GOT3 (cell line): ENCODE results near the gene STK38L.

ENCODE experiments used
- DNase-seq: peaks from one replicate; lab custom pipeline; 2025; ENCODE audit warnings: mixed read lengths; lab: John Stamatoyannopoulos, UW

STK38L gene

DNA sequence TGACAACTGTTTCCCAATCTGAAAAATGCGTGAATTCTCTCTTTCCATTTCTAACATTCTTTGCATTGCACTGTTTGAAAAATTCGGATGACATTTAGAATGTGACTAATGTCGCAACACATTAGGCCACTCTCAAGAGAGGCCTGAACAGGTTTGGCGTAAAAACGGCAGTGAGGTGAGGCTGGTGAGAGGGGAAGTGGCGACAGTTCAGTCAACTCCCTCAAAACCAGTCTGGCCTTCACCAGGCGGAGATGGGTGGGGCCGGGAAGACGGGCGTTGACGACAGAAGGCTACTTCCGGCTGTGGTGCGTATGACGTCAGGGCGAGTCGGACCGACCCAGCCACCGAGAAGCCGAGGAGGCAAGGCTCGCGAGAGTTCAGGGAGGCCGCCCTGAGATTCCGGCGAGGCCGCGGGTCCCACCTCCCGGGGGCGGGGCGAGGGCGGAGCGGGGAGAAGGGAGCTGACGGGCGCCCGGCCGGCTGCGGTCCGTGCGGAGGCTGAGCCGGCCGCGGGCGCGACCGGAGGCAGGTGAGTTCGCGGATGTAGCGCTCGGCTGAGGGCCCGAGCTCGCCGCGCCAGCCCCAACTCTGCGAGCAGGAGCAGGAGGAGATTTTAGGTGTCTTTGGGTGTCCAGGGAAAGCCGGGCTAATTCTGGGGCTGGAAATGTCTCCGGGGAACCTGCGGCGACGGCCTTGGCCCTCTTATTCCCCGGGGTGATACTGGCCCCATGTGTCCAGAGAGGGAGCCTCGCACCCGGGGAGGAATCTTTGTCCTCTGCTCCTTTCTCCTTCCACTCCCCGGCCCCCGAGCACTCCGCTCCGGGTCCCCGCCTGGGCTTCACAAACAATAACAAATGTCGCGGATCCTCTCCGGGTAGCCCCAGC is at the start of gene STK38L:
Gene STK38L, plus strand, starts transcription at position 483 of the 885 bp plus-strand sequence. CDS start 53,435 bp downstream, outside the sequence.
- DNase-seq: peak; percentile 89

DNA sequence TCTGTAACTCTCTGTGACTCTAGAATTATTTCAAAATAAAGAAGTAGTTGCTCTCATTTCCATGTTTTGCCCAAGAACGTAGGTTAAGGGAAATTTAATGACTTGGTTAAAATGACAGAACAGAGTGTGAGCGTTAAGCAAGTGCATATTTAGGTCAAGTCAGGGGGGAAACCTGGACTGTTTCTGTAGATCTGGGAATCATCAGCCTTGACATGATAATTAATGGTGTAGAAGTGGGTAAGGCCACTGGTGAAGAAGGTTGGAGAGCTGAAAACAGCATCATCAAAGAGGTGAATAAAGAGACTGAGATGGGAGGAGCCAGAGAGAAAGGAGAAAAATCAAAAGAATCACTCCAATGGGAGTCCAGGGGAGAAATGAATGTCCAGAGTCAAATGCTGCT is 49.4 kb upstream of the STK38L start:
- no peak for DNase-seq

DNA sequence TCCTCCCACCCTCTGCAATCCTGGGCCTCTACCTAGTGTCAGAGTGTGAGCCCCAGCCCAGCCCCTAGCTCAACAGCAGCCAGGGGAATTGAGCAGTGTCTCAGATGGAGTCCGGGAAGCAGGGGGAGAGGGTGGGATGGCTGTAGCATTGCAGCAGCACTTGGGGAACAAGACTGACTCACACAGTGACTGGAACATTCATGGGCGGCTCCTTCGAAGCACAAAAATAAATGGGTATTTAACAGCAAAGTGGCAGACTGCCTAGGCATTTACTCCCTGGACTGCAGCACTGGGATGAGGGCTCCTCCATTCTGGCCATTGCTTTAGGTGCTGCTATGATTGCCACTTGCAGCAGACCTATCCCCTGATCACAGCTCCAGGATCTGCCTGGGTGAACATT is 46.0 kb upstream of the STK38L start:
- no peak for DNase-seq

DNA sequence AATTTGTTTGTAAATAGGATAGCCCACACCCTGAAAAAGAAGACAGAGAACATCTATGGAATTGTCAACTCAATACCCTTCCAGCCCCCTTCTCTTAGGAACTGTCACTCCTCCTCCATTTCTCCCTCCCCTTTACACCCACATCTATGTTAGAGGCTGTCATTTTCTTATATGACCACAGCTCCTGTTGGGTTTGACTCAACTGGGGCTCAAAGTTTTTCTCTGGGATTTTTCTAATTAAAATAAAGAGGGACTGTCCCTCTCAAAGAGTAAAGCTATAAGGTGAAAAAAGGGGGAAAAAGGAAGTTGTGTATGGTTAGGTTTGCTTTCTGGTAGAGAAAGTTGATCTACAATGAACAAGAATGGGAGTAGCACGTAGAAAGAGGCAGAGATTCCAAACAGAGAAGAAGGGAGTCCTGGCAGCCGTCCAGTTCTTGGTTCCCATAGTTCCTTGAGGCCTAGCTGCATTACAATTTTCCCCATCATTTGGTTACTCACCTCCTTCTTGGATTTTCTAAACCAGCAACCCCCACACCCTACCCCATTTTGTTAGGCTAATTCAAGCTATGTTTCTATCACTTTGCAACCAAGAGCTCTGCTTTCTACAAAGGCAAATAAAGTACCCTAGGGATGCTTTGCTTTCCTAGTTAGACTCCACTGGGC is 44.3 kb upstream of the STK38L start:
- no peak for DNase-seq

DNA sequence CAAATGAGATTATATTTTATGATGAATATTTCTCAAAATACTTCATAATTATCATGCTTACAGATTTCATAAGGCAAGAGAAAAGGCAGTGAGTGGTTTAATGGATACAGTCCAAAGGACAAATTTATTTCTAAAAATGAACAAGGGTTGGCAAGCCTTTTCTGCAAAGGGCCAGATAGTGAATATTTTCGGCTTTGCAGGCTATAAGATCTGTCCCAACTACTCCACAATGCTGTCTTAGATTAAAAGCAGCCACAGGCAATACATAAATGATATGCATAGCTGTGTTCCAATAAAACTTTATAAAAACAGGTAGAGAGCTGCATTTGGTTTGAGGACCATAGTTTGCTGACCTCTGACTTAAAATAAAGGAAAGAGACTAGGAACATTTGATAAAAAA is 42.9 kb upstream of the STK38L start:
- no peak for DNase-seq

DNA sequence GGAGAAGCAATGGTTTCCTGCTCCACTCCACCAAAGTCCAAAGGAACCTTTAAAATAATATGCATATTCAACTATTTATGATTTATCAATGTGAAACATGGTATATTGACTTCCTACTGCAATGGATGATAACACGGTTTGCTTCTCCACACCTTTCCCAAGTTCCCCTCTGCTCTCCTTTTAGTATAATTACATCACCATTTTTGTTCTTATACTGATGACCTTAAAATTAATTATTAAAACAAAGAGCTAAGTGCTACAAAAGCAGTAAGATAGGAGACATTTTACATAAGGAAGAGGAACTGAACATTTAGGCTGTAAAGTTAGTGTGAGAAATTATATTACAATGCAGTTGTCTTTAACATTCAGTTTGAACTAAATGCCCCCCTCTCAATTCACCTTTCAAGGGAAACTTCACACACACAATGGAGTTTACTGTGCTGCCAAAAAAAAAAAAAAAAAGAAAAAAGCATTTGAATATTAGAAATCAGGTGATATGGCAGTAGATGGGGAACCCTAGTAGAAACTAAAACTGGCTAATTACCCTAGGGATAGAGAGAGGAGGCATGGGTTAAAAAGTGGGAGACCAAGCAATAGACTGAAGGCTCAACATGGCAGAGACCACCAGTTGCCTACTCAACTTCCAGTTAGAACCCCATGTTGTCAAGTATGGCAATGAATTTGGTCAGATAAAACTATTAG is 37.1 kb upstream of the STK38L start:
- DNase-seq: no peak

DNA sequence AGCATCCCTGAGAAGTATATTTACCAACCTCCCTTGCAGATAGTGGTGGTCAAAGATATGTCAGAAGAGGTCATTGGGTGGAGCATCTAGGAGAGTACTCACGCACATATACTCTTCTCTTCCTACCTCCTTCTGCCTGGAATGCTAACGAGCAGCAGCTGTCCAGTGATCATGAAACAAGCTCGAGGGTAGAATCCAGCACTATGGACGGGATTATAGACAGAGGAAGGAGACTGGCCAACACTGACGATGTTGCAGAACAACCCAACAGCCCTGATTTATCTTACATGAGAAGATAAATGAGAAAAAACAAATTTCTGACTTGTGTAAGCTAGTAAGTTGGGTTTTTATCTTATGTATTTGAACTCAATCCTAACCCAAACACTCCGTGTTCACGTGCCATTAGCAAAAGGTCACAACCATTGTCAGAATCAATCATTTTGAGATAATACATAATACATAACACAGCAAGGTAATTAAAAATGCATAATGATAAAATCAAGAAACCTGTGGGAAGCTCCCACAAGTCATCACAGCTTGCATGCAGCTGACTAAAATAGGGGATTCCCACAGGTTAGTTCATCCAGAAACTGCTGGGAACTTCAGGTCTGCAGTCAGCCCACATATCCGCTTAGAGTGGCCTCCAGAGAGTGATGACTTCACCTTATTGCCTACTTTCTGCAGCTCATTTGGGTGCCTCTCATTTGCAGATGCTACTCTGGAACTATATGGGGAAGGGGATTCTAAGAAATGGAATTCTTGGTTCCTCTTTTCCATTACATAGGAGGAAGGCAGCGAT is 36.3 kb upstream of the STK38L start:
- no peak for DNase-seq

DNA sequence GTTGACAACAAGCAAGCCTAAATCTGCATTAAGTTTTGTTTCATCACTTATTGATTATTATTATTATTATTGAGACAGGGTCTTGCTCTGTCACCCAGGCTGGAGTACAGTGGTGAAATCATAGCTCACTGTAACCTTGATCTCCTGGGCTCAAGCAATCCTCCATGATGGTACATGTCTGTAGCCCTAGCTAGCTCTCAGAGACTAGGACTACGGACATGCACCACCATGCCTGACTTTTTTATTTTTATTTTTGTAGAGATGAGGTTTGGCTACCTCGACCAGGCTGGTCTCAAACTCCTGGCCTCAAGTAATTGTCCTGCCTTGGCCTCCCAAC is 35.7 kb upstream of the STK38L start:
- DNase-seq: no peak

DNA sequence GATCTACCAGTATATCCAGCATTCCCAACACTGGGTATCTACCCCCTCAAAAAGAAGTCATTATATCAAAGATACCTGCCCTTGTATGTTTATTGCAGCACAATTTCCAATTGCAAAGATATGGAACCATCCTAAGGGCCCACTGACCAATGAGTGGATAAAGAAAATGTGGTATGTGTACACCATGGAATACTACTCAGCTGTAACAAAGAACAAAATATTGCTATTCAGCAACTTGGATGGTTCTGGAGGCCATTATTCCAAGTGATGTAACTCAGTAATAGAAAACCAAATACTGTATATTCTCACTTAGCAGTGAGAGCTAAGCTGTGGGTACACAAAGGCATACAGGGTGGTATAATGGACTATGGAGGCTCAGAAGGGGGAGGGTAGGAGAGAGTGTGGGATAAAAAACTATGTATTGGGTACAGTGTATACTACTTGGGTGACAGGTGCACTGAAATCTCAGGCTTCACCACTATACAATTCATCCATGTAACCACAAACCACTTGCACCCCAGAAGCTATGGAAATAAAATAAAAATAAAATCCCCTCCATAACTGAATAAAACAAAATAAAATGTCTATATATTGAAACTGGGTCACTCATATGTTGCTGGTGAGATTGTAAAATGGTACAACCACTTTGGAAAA is 34.7 kb upstream of the STK38L start:
- DNase-seq: no peak

DNA sequence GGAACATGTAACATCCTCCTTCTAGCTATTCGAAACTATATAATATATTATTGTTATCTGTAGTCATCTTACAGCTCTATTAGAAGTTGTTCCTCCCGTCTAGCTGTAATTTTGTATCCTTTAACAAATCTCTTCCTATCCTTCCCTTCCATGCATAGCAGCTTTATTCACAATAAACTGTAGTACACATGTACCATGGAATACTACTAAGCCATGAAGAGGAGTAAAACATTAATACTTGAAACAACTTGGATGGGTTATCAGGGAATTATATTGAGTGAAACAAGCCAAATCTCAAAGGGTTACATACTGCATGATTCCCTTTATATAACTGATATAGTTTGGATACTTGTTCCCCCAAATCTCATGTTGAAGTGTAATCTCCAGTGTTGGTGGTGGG is 33.9 kb upstream of the STK38L start:
- DNase-seq: no peak

DNA sequence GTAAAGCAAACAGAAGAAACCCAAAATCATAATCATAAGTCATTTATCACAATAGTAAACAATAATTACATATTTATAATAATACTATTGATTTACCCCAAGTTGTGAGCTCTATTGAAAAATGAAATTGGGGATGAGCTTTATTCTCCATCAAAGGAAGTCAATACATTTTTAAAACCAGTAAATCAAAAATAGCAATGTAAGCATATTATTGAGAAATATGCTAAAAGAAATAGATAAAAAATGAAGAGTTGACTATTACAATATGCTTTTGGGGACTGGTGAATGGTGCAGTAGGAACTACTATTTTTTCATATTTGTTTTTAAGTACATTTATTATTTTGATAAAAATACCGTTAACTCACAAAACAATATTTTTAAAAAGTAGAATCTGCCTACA is 31.2 kb upstream of the STK38L start:
- DNase-seq: no peak

DNA sequence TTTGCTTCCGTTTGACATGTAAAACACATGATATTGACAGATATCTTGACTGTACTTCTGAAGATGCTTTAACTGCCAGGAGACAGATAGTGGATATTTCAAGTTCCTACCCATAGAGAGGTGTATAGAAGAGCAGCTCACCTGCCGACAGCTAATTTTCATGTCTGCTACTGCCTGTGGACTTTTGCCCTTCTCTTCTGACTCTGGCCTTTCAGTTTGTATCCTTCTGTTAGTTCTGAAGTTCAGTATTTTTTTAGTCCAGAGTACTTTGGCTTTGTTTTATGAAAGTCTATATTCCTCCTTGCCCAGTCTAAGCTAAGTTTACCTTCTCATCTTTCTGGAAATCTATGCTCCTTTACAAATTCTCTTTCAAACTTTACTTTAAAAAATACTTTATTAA is 30.8 kb upstream of the STK38L start:
- no peak for DNase-seq

DNA sequence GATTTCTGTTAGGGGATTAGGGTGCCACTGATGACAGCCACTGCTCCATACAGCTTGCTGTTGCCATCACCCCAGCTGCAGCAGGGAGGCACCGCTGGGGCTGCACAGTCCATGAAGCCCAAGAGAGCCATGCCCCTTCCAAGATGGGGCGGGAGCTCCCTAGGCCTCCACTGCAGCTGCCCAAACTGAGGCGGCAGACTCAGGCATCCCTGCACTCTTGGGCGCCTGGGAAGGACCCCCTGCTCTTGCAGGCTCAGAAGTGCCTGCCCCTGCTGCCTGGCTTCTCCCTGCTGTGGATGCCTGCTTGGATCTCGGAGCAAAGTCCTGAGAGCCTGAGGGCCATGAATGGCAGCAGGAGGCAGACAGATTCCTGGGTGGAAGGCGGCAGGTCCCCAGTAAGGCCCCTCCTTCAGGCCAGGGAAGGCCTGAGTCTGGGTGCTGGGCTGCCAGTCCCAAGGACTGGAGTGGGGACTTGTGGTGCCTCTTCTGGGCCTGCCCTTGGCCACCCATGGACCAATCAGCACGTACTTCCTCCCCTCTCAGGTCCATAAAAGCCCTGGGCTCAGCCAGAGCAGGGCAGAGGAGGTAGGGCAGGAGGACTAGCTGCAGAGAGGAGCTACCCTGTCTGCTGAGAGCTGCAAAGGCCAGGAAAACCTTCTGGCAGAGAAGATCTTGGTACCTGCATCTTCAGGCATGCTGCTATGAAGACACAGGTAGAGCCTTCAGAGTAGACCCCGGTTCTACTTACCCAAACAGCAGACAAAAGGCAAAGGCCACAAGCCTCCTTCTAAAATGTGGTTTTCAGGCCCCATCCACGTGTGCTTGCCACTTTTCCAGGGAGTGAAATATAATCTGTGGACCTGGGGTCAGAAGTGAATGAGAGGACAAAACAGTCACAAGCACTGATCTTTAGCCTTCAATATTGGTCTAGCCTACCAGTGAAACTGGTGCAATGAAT is 30.0 kb upstream of the STK38L start:
- DNase-seq: no peak

DNA sequence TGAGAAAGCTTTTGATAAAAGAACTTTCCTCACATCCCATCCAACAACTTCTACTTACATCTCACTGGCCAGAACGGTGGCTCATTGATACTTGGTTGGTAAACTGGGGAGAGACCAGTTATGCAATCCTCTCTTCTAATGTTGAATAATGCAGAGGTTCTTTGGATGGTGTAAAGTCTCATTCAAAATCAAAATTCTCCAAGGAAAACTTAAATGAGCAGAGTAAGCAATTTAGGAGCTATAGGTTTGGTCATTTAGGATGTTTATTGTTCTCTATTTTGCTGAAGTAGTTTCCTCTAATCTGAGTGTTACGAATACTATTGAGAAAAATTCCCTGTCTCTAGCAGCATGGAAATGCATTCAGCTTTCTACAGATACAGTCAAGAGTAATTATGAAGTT is 26.5 kb upstream of the STK38L start:
- no peak for DNase-seq

DNA sequence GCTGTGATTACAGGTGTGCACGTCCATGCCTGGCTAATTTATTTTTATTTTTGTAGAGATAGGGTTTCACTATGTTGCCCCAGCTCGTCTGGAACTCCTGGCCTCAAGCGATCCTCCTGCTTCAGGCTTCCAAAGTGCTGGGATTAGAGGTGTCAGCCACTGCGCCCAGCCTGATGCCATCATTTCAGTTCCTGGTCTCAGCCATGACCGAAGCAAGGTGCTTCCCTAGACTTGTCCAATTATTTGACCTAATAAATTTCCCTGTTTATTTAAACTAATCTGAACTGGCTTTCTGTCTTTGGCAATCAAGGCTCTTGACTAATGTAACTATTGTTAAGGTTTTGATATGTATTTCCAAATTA is 24.4 kb upstream of the STK38L start:
- DNase-seq: no peak

DNA sequence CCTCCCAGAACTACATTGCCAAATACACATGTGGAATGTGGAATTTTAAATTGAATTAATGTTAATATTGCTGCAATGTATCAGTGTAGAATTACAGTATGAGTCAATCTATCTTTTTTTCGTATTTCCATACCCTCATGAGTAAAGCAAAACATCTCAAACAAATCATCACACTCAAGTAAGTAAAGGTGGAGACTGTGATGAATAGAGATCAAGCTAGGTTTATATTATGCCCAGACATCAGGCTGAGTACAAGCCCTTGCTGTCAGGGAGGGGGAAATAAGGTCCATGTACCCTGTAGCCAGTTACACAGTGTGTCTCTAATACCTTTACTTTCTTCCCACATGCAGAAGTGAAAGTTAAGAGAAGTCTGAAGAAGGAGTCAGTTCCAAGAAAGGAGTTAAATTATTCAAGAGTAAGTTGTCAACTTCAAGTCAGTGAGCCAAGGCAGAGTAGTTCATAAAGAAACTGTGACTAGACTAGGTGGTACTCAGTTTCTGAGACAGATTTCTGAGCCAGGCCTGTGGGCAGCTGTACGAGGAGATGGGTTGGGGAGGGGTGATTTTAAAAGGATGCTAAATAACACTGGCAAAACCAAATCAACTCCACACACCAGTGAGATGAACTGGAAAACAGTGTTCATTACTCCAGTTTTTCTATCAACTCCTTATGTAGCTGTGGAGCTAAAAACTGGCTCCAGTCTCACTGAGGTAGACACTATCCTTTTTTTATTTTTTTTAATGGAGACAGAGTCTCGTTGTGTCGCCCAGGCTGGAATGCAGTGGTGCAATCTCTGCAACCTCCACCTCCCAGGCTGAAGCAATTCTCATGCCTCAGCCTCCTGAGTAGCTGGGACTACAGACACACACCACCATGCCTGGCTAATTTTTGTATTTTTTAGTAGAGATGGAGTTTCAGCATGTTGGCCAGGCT is 23.8 kb upstream of the STK38L start:
- no peak for DNase-seq

DNA sequence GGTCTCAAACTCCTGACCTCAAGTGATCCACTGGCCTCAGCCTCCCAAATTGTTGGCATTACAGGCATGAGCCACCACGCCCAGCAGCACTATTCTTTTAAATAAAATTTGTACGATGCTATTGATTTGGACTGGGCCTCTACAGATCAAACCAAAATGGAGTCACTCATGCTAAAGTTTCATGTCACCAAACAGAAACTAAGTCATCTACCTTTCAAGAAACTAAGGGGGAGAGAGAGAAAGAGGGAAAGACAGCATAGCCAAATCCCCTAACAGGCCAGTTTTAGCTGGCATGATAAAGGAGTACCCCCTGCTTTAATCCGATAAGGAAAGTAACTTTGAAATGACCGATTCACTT is 23.1 kb upstream of the STK38L start:
- no peak for DNase-seq

DNA sequence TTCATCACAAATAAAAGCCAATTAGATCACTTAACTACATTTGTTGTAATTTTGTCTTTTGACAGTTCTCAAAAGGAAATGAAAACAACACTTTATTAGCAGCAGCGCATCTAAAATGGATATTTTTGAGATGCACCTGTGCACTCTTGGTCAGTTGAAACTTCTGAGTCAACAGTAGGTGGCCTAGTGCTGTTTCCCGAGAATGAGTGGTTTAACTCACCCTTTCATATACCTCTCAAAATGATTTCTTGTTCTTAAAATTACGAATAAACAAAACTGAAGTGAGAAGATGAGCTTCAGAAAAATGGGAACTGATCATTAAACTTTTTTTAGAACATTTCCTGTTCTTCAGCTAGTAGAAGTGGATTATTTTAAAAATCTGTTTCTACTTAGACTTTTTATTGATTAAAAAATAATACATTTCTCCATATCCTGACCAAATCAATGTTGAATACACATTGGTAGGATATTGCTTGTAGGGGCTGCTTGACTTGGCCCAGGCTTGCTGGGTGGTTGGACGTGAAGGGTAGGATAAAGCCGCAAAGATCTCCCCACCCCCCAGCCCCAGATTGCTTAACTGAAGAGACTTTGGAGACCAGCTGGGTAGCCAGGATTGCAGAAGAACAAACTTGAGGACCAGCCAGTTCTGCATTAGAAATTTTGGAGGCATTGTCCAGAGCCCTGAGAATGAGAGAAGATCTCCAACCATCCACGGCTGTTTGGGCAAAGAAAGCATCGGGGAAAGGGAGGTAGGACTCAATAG is 22.3 kb upstream of the STK38L start:
- no peak for DNase-seq

DNA sequence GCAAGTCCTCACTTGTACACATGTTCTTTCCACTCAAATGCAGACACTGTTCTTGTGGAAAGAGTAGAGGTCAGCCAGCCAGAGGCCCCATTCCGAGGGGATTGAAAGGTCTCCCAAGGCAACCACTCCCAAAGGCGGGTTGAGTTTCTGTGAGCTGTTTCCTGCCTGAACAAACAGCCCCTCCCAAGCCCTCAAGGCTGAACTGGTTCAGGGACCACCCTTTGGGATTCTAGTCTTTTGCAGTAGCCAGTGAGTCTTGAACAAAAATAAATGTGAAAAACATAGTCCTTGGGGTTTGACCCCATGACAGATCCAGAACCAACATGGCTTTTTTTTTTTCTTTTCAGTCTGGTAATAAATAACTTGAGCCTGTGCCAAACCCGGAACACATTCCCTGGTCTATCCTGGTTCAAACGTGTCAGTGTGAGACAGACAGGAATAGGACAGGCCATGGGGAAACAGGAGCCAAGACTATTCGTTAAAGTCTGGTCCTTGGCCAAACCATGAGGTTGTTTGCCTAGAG is 17.6 kb upstream of the STK38L start:
- no peak for DNase-seq
